HUES48 (cell line): ENCODE data around the gene TUBA8.
"Not testable (repeated sequence)": the region's sequence is repeated elsewhere in the genome, so short reads cannot be mapped to it uniquely, and the experiment has no call there.

ENCODE experiments used
- H3K27ac ChIP-seq: one replicate; pipeline ENCODE4 v1.7.0; 2013; ENCODE audit warnings: low read depth, low read length, inconsistent platforms
- H3K27me3 ChIP-seq: 2 replicates; pipeline ENCODE4 v1.6.1; 2013; ENCODE audit warnings: mild to moderate bottlenecking, low read length; ENCODE audit not compliant: control insufficient read depth, insufficient read depth
- H3K36me3 ChIP-seq: 2 replicates; pipeline ENCODE4 v1.6.1; 2013; ENCODE audit warnings: low read length; ENCODE audit not compliant: control insufficient read depth, insufficient read depth
- H3K4me1 ChIP-seq: 2 replicates; pipeline ENCODE4 v1.6.1; 2013; ENCODE audit warnings: mild to moderate bottlenecking, low read length; ENCODE audit not compliant: control insufficient read depth, insufficient read depth
- H3K4me3 ChIP-seq: 2 replicates; pipeline ENCODE4 v1.5.1; 2013; ENCODE audit warnings: mild to moderate bottlenecking, low read depth, low read length
- H3K9ac ChIP-seq: 2 replicates; pipeline ENCODE4 v1.6.1; 2013; ENCODE audit warnings: mild to moderate bottlenecking, low read depth, low read length, moderate library complexity
- H3K9me3 ChIP-seq: 2 replicates; pipeline ENCODE4 v1.6.1; 2013; ENCODE audit warnings: low read length; ENCODE audit not compliant: control insufficient read depth, insufficient read depth

The TUBA8 gene

GRCh38 chr22:18130699-18131429 is 20.3 kb downstream of the TUBA8 start:
- Histone ChIP-seq H3K9me3 (no peaks in the 10 kb centered on the region), H3K36me3 (no peaks in the 10 kb centered on the region), H3K9ac (no peak overlapping the region), H3K4me3 (no peak overlapping the region), H3K4me1 (peaks cover 4% of the 10 kb centered on the region; the same call in 1 of the 2 replicates), H3K27ac (no peak overlapping the region), H3K27me3 (no peaks in the 10 kb centered on the region)

DNA sequence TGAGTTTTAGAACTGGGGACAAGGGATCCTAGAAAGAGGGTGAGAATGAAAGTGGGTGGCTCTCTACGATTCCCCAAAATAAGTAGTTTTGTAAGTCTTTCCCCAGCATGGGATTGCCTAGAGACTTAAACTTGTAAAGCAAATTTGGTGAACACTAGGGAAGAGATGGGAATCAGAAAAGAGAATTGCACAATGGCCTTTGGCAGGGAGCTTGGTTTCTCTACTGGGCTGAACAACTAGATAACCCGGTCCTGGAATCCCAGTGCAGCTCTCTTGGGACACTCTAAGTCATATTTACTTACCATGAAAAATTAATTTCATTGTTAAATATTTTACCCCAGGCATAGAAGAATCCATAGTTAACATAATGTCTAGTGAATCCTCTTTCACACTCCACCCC is 22.8 kb downstream of the TUBA8 start:
- Histone ChIP-seq H3K27me3 (no peaks in the 10 kb centered on the region), H3K9me3 (no peaks in the 10 kb centered on the region), H3K9ac (no peak overlapping the region), H3K4me1 (peaks cover 4% of the 10 kb centered on the region; the same call in 1 of the 2 replicates), H3K4me3 (no peak overlapping the region), H3K27ac (no peak overlapping the region), H3K36me3 (no peaks in the 10 kb centered on the region)

DNA sequence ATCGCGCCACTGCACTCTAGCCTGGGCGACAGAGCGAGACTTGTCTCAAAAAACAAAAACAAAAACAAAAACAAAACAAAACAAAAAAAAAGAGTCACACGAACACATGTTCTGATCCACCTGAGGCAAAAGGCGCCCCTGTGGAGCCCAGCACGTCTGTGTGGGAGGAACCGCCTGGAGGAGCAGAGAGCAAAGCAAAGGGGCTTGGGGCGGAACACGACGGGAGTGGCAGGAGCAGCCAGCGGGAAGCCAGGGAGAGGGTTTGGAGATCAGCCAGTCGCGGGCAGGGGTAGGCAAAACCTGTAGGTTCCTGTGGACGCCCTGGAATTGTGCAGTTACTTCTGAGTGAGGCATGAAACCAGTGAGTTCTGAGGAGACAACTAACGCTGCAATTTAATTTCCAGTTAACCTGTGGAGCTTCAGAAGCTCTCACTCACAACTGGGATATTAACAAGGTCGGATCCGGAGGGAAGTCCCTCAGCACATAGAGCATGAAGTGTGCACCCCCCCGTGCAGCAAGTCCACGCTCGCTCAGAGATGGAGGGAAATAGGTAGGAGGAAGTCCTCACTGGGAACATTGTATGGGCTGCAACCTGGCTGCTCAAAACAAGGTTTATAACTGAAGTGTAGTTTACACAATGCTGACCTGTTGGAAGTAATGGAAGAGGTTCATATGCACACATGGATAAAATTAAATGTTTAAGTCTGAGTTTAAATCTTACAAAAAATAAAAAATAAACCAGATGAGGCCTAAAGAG is 26.1 kb downstream of the TUBA8 start:
- Histone ChIP-seq H3K4me3 (no peak overlapping the region), H3K27me3 (no peaks in the 10 kb centered on the region), H3K4me1 (peaks cover 4% of the 10 kb centered on the region; the same call in 1 of the 2 replicates), H3K36me3 (no peaks in the 10 kb centered on the region), H3K27ac (no peak overlapping the region), H3K9ac (no peak overlapping the region), H3K9me3 (peaks cover 2% of the 10 kb centered on the region; the same call in 1 of the 2 replicates)

- not testable (repeated sequence) for H3K9me3 ChIP-seq, H3K27me3 ChIP-seq, H3K4me3 ChIP-seq, H3K27ac ChIP-seq, H3K4me1 ChIP-seq, H3K9ac ChIP-seq, H3K36me3 ChIP-seq
These were observed 30.4 kb downstream of the TUBA8 start for GRCh38 chr22:18141004-18141403.

GRCh38 chr22:18144105-18144504 is 33.5 kb downstream of the TUBA8 start:
- Histone ChIP-seq H3K4me3 (no peak overlapping the region), H3K9ac (no peak overlapping the region), H3K4me1 (no peaks in the 10 kb centered on the region), H3K9me3 (peaks cover 2% of the 10 kb centered on the region; the same call in 1 of the 2 replicates), H3K27ac (no peak overlapping the region), H3K36me3 (no peaks in the 10 kb centered on the region), H3K27me3 (no peaks in the 10 kb centered on the region)

DNA sequence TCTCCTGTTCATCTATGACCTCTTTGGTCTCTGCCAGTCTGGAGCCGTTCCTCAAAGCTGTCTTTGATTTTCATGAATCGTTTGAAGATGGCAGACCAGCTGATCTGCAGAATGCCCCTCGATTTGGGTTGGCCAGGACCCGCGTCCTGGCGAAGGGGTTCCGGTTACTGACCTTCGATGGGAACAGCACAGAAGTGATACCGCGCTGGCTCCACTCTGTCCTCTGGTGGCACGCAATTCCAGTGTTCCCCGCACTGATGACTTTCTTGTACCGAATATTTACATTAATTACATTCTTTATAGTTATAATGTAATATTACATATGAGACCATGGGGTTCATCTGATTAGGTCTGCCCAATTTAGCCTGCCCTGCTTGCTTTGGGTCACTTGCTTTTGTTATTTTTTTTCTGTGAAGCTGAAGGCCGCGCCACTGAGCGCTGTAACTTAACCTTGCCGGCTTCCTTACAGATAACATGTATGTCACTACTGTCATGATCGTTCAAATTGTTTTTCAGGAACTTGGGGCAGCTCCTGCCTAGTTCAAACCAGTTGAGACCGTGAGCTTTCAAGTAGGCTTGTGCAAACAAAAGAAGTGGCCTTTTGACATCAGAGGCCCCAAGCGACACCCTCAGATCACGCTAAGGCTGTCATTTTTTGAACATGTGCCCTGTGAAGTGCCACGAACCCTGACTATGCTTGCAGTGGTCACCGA is 35.2 kb downstream of the TUBA8 start:
- Histone ChIP-seq H3K27me3 (peaks cover 7% of the 10 kb centered on the region), H3K4me1 (no peaks in the 10 kb centered on the region), H3K4me3 (no peak overlapping the region), H3K9ac (no peak overlapping the region), H3K9me3 (peaks cover 2% of the 10 kb centered on the region; the same call in 1 of the 2 replicates), H3K36me3 (no peaks in the 10 kb centered on the region), H3K27ac (no peak overlapping the region)

GRCh38 chr22:18146389-18146753 is 35.8 kb downstream of the TUBA8 start:
- Histone ChIP-seq H3K9ac (no peak overlapping the region), H3K27me3 (peaks cover 7% of the 10 kb centered on the region), H3K4me3 (no peak overlapping the region), H3K4me1 (no peaks in the 10 kb centered on the region), H3K27ac (no peak overlapping the region), H3K36me3 (no peaks in the 10 kb centered on the region), H3K9me3 (no peaks in the 10 kb centered on the region; the same call in 1 of the 2 replicates)

DNA sequence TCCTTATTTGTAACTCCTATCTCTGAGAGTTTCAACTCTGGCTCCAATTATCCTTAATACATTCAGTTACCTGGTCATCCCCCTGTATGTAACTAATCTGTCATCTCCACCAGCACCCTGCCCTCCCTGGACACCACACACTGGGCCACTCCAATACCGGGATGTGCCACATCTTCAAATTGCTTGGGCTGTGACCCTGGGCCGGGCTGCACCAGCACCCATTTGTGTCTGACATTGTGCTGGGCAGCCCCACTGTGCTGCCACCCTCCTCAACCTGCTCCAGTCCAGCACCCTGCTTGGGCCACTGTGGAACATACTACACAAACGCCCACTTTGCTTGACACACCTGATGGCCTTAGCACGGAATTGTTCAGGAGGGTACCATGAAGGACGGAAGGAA is 37.2 kb downstream of the TUBA8 start:
- no peaks in the 10 kb centered on the region for H3K4me1 ChIP-seq
- no peaks in the 10 kb centered on the region for H3K36me3 ChIP-seq
- no peak overlapping the region for H3K9ac ChIP-seq
- H3K27ac ChIP-seq: no peak overlapping the region
- H3K4me3 ChIP-seq: no peak overlapping the region
- peaks cover 7% of the 10 kb centered on the region for H3K27me3 ChIP-seq
- no peaks in the 10 kb centered on the region for H3K9me3 ChIP-seq

DNA sequence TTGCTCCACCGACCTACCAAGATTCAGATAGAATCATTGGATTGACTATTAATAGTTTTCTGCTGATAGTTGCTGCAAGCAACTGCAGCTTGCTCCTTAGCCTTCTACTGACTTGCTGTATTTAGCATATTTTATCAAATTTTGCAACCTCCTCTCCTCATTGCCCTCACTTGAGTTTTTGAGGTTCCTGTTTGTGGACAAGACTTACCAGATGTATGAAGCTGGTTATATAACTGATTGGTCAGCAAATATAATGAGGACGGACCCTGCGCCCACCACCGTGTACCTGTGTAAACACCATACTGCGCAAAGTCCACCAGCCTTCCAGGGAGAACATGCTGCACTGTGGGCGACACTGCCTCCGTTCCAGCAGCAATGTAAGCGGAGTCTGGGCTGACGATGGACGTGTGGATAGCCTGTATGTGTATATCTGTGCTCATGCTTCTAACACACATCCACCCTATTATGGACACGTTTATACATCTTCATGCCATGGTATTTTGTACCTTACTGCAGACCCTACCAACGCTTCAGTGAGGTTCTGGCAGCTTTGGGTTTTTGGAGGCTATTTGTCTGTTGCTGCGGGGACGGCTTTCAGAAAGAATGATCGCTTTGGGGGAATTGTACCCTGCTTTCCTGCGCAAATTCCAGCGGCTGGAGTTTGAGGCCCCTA is 37.8 kb downstream of the TUBA8 start:
- peaks cover 7% of the 10 kb centered on the region for H3K27me3 ChIP-seq
- H3K4me1 ChIP-seq: no peaks in the 10 kb centered on the region
- no peaks in the 10 kb centered on the region for H3K36me3 ChIP-seq
- H3K9ac ChIP-seq: no peak overlapping the region
- H3K4me3 ChIP-seq: no peak overlapping the region
- no peak overlapping the region for H3K27ac ChIP-seq
- no peaks in the 10 kb centered on the region for H3K9me3 ChIP-seq

DNA sequence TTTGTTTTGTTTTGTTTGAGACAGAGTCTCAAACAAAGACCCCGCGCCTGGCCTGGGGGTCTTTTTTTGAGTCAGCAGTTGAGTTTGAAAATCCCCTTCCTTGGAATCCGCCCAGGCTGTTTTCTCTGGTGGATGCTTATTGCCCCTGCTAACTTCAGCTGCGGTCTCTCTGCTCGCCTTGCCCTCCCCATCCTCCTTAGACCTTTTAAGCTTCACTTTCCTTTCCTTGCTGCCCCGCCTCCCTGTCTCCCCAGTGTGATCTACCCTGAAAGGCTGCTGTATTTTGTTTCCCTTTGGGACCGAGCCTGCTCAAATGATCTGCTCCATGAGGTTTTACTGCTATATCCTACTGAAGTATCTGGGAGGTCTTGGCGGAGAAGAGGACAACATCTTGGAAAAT is 41.9 kb downstream of the TUBA8 start:
- no peak overlapping the region for H3K9ac ChIP-seq

More for the DNA sequence above, 41.9 kb downstream of the TUBA8 start:
- H3K27ac ChIP-seq: no peak overlapping the region
- H3K4me1 ChIP-seq: peaks cover 3% of the 10 kb centered on the region
- H3K9me3 ChIP-seq: no peaks in the 10 kb centered on the region
- H3K27me3 ChIP-seq: peaks cover 7% of the 10 kb centered on the region
- no peak overlapping the region for H3K4me3 ChIP-seq
- no peaks in the 10 kb centered on the region for H3K36me3 ChIP-seq
